ENCODE results near the gene TLX2.
A peak's percentile ranks its signal among the peaks of the same experiment; 100 is the strongest.

The TLX2 gene

DNA sequence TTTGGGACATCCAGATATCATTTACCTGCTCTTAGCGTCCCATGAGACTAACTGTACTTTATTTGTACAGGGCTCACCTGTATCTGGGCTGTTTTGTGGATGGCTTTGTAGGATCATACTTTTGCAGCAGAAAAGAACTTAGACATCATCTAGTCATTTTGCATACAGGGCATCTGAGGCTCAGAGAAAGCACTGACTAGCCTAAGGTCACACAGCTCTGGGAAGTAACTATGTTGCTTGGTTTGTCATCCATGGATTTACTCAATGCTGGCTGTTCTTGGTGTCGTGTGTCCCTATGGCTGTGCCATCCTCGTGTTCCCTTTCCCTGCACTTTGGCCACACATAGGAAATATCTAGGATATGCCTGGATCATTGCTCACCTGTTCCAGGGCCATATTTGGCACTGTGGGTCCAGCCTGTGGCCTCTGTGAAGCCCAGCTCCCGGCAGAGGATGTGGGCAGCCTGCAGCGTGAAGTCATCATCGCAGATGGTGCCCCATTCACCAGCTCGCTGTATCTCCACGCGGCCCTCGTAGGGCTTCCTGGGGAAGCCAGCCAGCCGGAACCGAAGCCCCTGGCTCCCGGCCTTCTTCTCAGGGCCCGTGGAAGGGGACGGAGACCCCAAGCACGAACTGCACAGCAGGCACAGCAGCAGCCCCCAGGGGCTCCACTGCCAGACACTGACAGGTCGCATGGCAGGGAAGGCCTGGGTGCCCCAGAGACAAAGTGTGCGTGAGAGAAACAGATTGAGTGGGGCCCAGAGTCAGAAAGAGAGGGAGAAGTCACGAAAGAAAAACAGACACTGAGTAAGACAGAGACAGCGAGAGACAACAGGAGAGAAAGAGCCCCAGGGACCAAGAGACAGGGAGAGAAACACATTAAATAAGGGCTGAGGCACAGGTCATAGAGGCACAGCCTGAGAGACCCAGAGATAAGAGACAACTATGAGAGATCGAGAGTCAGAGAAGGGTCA, 38.0 kb downstream of the TLX2 start:
- H3K27ac ChIP-seq (ENCODE audit: extremely low read depth, low read depth, low read length): no peak overlapping the region
- H3K9me3 ChIP-seq (ENCODE audit: control insufficient read depth, insufficient read depth, low read depth, low read length): no peaks in the 10 kb centered on the region
- no peak for TF ChIP-seq RBAK (tag by site-specific recombination; IDR thresholded peaks at IDR 0.05)
- 0 out of 2 replicates have a peak, but pooled peaks have one; percentile 10 for TF ChIP-seq ZNF768 (tag by site-specific recombination; IDR thresholded peaks at IDR 0.05)
- no peak for TF ChIP-seq ZNF777 (tag by site-specific recombination; IDR thresholded peaks at IDR 0.05; ENCODE audit: borderline replicate concordance)
- TF ChIP-seq, protein P1, sequence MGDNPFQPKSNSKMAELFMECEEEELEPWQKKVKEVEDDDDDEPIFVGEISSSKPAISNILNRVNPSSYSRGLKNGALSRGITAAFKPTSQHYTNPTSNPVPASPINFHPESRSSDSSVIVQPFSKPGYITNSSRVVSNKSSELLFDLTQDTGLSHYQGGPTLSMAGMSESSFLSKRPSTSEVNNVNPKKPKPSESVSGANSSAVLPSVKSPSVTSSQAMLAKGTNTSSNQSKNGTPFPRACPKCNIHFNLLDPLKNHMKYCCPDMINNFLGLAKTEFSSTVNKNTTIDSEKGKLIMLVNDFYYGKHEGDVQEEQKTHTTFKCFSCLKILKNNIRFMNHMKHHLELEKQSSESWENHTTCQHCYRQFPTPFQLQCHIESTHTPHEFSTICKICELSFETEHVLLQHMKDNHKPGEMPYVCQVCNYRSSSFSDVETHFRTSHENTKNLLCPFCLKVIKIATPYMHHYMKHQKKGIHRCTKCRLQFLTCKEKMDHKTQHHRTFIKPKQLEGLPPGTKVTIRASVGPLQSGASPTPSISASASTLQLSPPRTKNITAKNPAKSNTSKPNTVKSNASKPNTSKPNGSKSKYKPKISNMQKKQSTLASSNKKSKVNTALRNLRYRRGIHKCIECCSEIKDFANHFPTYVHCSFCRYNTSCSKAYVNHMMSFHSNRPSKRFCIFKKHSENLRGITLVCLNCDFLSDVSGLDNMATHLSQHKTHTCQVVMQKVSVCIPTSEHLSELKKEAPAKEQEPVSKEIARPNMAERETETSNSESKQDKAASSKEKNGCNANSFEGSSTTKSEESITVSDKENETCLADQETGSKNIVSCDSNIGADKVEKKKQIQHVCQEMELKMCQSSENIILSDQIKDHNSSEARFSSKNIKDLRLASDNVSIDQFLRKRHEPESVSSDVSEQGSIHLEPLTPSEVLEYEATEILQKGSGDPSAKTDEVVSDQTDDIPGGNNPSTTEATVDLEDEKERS (tag by site-specific recombination; IDR thresholded peaks at IDR 0.05): no peak
- no peak for TF ChIP-seq GLIS1 (tag by site-specific recombination; IDR thresholded peaks at IDR 0.05)
- POLR2A ChIA-PET: no interaction called here
- peaks cover 0 to 7% of the 10 kb centered on the region in 2 experiments; a peak in 1 of 3 replicates for H3K36me3 ChIP-seq (ENCODE audit: control insufficient read depth in 2 of 2, insufficient read depth in 1 of 2, low read length in 2 of 2)
- H3K4me1 ChIP-seq (ENCODE audit: control insufficient read depth, insufficient read depth, low read length): no peaks in the 10 kb centered on the region; the same call in 1 of the 2 replicates
- CTCF ChIA-PET: interaction anchor here (0.6 kb wide), 2 partner anchors 217 to 291 kb away, joined by 3 to 4 read pairs; no protein-coding TSS in a partner anchor
- no peak overlapping the region for H3K4me3 ChIP-seq (ENCODE audit: low read depth, low read length)

DNA sequence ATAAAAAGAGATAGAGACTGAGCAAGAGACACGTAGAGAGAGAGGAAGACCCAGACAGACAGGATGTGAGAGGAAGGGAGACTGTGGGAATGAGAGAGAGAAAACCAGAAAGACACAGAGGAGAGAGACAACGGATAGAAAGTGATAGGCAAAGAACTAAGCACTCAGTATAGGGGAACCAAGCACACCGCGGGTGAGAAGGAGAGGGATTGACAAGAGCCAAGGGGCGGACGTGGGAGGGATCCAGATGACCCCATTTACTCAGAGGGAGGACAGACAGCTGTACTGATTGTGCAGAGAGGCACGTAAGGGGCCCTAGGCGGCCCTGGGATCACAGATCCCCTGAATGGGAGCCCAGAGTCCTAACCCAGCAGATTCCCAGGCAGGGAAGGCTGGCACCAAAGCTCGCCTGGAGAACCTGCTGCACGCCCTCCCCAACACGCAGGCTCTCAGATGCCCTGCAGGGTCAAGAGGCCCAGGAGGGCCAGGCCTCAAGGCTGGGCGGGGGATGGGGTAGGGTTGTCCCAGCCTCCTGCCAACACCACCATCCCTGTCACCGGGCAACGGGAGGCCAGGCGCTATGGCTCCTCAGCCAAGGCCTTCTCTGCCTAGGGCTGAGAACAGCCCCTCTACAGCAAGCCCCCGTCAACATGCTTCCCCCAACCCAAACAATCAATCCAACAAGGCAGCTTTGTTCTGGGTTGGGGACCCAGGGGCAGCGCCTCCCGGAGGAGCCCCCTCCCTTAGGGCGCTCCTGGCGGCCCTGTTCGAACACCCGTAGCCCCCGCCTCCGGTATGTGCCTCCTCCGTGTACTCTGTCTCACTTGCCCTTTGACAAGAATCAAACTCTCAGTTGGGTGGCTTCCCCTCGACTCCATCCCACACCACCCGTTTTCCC, 38.9 kb downstream of the TLX2 start:
- Histone ChIP-seq H3K27ac (ENCODE audit: extremely low read depth, low read depth, low read length) (no peak overlapping the region; the same call in 1 of the 2 replicates), H3K9me3 (ENCODE audit: control insufficient read depth, insufficient read depth, low read depth, low read length) (no peaks in the 10 kb centered on the region), H3K4me1 (ENCODE audit: control insufficient read depth, insufficient read depth, low read length) (no peaks in the 10 kb centered on the region; the same call in 1 of the 2 replicates), H3K36me3 (ENCODE audit: control insufficient read depth in 2 of 2, insufficient read depth in 1 of 2, low read length in 2 of 2) (peaks cover 0 to 7% of the 10 kb centered on the region in 2 experiments; a peak in 1 of 3 replicates), H3K4me3 (ENCODE audit: low read depth, low read length) (peak overlapping the region; percentile 56)
- CTCF ChIA-PET: interaction anchor here (0.6 to 0.7 kb wide), 2 partner anchors 65 to 70 kb away, joined by 3 to 4 read pairs; partner anchors contain the start of genes CCDC142 and TTC31
- POLR2A ChIA-PET: interaction anchor here (0.9 to 1.0 kb wide), 2 partner anchors 34 to 94 kb away, joined by 3 to 7 read pairs; partner anchors contain the start of gene WBP1
- TF ChIP-seq ZNF211 (tag by site-specific recombination; IDR thresholded peaks at IDR 0.05; ENCODE audit: low read depth) (no peak), ZBTB44 (tag by site-specific recombination; IDR thresholded peaks at IDR 0.05) (no peak), KLF16 (tag by site-specific recombination; IDR thresholded peaks at IDR 0.05) (no peak), ZFP3 (tag by site-specific recombination; IDR thresholded peaks at IDR 0.05; ENCODE audit: low read depth) (no peak), IKZF3 (tag by site-specific recombination; IDR thresholded peaks at IDR 0.05) (no peak), ZNF223 (tag by site-specific recombination; IDR thresholded peaks at IDR 0.05) (no peak), PRDM1 (tag by site-specific recombination; IDR thresholded peaks at IDR 0.05) (peak; percentile 87), GFI1B (tag by site-specific recombination; IDR thresholded peaks at IDR 0.05) (no peak), KLF1 (tag by site-specific recombination; IDR thresholded peaks at IDR 0.05) (no peak), ZNF324 (tag by site-specific recombination; IDR thresholded peaks at IDR 0.05) (no peak), ZNF366 (tag by site-specific recombination; conservative IDR thresholded peaks at IDR 0.05) (peak; percentile 51; the same call in 1 of the 2 replicates), ZNF610 (tag by site-specific recombination; IDR thresholded peaks at IDR 0.05; ENCODE audit: borderline replicate concordance) (no peak), ZNF292 (tag by site-specific recombination; IDR thresholded peaks at IDR 0.05; ENCODE audit: borderline replicate concordance, low read depth) (no peak), REPIN1 (tag by site-specific recombination; IDR thresholded peaks at IDR 0.05; ENCODE audit: low read depth) (no peak), HOXD13 (CRISPR knock-in tag; IDR thresholded peaks at IDR 0.05; ENCODE audit: borderline replicate concordance) (no peak)
- TF ChIP-seq, protein P2, sequence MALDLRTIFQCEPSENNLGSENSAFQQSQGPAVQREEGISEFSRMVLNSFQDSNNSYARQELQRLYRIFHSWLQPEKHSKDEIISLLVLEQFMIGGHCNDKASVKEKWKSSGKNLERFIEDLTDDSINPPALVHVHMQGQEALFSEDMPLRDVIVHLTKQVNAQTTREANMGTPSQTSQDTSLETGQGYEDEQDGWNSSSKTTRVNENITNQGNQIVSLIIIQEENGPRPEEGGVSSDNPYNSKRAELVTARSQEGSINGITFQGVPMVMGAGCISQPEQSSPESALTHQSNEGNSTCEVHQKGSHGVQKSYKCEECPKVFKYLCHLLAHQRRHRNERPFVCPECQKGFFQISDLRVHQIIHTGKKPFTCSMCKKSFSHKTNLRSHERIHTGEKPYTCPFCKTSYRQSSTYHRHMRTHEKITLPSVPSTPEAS (tag by site-specific recombination; IDR thresholded peaks at IDR 0.05): no peak
- TF ChIP-seq, protein P3, sequence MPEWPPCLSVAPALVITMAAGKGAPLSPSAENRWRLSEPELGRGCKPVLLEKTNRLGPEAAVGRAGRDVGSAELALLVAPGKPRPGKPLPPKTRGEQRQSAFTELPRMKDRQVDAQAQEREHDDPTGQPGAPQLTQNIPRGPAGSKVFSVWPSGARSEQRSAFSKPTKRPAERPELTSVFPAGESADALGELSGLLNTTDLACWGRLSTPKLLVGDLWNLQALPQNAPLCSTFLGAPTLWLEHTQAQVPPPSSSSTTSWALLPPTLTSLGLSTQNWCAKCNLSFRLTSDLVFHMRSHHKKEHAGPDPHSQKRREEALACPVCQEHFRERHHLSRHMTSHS (tag by site-specific recombination; IDR thresholded peaks at IDR 0.05): no peak
- TF ChIP-seq, protein P4, sequence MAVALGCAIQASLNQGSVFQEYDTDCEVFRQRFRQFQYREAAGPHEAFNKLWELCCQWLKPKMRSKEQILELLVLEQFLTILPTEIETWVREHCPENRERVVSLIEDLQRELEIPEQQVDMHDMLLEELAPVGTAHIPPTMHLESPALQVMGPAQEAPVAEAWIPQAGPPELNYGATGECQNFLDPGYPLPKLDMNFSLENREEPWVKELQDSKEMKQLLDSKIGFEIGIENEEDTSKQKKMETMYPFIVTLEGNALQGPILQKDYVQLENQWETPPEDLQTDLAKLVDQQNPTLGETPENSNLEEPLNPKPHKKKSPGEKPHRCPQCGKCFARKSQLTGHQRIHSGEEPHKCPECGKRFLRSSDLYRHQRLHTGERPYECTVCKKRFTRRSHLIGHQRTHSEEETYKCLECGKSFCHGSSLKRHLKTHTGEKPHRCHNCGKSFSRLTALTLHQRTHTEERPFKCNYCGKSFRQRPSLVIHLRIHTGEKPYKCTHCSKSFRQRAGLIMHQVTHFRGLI (tag by site-specific recombination; IDR thresholded peaks at IDR 0.05): no peak

All from HEK293 (cell line).